Lower leg skin (tissue), 4 donors: ENCODE measurements around the gene GNPNAT1. TPM values are rescaled to one million over a fixed set of nuclear protein-coding genes. Genes with fewer than 3 reads are reported as not detected.

Experiments used
- DNase-seq, 2 donors: peaks; one replicate each; pipeline ENCODE4 v3.0.0-alpha.2; 2019; ENCODE audit warnings: low spot score in 2 of 2
- H3K4me3 ChIP-seq: fragments of 200-600 bp; sonication (generic); 2 replicates; pipeline ENCODE4 v1.5.1; 2017; ENCODE audit warnings: mild to moderate bottlenecking, low read depth; ENCODE audit not compliant: poor library complexity, severe bottlenecking
- POLR2A ChIP-seq, 2 donors: fragments of 450-650 bp; IDR thresholded peaks; one replicate each; pipeline ENCODE4 v1.6.1; 2016 to 2017; ENCODE audit warnings: antibody characterized with exemption in 2 of 2, mild to moderate bottlenecking in 1 of 2, moderate library complexity in 1 of 2
- WGBS, 2 donors: methylation state at CpG; one replicate each; pipeline ENCODE4 v1.1.5; 2018; 5-methylcytosine and 5-hydroxymethylcytosine counted together
- intact Hi-C: fragments of 100-400 bp; cut with DNase I; formaldehyde crosslinking; loops from one replicate; pipeline ENCODE4 v1.15.0; 2023; ENCODE audit warnings: low total_unique reads
- total RNA-seq, 4 donors: library from RNA; depleted of rRNA; stranded (reverse); fragments of >200 nt; gene quantifications; one replicate each; pipeline ENCODE4 v1.1.0, GENCODE V29; 2016
- TF ChIP-seq, protein P1 (sequence below), 3 donors: fragments of 450-650 bp; IDR thresholded peaks; one replicate each; pipeline ENCODE4 v1.5.1; 2016; ENCODE audit warnings: antibody characterized with exemption in 3 of 3, mild to moderate bottlenecking in 3 of 3, moderate library complexity in 2 of 3

The GNPNAT1 gene
- total RNA-seq, 4 donors from 2014 or later = 6.4 to 9.1 (median 7.7) TPM

- H3K4me3 ChIP-seq = no peak overlapping the region
- no peak for TF ChIP-seq POLR2A (IDR thresholded peaks at IDR 0.05)
- TF ChIP-seq, protein P1, sequence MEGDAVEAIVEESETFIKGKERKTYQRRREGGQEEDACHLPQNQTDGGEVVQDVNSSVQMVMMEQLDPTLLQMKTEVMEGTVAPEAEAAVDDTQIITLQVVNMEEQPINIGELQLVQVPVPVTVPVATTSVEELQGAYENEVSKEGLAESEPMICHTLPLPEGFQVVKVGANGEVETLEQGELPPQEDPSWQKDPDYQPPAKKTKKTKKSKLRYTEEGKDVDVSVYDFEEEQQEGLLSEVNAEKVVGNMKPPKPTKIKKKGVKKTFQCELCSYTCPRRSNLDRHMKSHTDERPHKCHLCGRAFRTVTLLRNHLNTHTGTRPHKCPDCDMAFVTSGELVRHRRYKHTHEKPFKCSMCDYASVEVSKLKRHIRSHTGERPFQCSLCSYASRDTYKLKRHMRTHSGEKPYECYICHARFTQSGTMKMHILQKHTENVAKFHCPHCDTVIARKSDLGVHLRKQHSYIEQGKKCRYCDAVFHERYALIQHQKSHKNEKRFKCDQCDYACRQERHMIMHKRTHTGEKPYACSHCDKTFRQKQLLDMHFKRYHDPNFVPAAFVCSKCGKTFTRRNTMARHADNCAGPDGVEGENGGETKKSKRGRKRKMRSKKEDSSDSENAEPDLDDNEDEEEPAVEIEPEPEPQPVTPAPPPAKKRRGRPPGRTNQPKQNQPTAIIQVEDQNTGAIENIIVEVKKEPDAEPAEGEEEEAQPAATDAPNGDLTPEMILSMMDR (IDR thresholded peaks at IDR 0.05) = no peak
- WGBS, 2 donors = 34 to 40% methylated on average over 1 of the region's 1 CpG
- no peak for DNase-seq
- intact Hi-C loops = loop anchor here (10.0 kb wide), 1 partner anchor 470 kb away; no protein-coding TSS in a partner anchor
Observed at GRCh38 chr14:52834440-52834842, 43.0 kb upstream of the GNPNAT1 start.

DNA sequence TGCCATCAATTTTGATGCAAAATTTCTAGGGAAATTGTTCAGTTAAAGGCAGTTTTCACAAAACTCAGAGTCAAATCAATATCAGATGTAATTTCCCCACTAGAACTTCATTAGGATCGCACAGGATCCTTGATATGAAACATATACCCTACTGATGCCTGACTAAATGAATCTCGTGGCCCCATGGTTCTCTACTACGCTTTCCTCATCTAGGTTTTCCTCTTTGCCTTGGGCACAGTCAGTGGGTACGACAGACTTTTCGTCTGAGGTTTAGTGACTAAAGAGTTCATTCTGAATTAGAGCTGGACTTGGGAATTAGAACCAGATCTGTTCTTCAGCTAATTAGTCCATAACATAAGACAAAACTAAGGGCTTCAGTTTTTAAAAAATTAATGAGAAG, 42.5 kb upstream of the GNPNAT1 start:
- no peak for TF ChIP-seq POLR2A (IDR thresholded peaks at IDR 0.05)
- intact Hi-C loops = loop anchor here (10.0 kb wide), 1 partner anchor 471 kb away; no protein-coding TSS in a partner anchor
- 64 to 80% methylated on average over 5 of the region's 5 CpGs for WGBS, 2 donors
- no peak for DNase-seq
- no peak overlapping the region for H3K4me3 ChIP-seq

DNA sequence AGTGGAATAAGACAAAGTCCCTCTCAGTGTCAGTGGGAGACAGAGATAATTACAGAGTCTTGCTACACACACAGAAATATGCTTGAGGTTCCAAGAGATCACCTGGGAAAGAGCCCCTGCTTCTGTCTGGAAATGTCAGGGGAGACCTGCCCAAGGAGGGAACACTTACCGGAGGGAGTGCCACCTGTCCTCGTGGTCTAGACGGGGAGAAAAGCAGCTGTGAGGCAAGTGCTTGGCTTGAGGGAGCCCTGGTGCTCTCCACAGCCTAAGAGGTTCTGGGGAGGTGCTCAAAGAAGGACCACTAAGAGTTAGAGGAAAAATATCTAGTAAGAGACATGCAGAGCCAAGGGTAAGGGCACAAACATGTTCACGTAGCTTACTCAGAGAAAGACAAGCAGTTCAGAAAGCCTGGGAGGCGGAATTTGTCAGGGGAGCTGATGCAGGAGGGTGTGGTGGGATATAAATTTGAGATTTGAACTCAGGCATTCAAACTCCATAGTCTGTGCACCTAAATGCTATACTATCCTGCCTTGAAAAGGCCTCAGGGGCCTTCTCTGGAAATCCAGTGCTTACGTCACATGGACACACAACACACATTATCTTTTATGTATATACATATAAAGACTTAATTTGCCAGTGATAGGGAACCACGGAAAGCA, 38.2 kb upstream of the GNPNAT1 start:
- H3K4me3 ChIP-seq = no peak overlapping the region
- DNase-seq = no peak
- intact Hi-C loops = loop anchor here (10.0 kb wide), 2 partner anchors 225 to 475 kb away; no protein-coding TSS in a partner anchor
- no peak for TF ChIP-seq POLR2A (IDR thresholded peaks at IDR 0.05)
- TF ChIP-seq, protein P1 (IDR thresholded peaks at IDR 0.05) = no peak
- WGBS, 2 donors = 80 to 85% methylated on average over 7 of the region's 7 CpGs

- intact Hi-C loops = loop anchor here (10.0 kb wide), 1 partner anchor 227 kb away; no protein-coding TSS in a partner anchor
- DNase-seq = no peak
- H3K4me3 ChIP-seq = no peak overlapping the region
- no peak for TF ChIP-seq POLR2A (IDR thresholded peaks at IDR 0.05)
- TF ChIP-seq, protein P1 (IDR thresholded peaks at IDR 0.05) = no peak
Observed at GRCh38 chr14:52827426-52827825, 36.0 kb upstream of the GNPNAT1 start.

DNA sequence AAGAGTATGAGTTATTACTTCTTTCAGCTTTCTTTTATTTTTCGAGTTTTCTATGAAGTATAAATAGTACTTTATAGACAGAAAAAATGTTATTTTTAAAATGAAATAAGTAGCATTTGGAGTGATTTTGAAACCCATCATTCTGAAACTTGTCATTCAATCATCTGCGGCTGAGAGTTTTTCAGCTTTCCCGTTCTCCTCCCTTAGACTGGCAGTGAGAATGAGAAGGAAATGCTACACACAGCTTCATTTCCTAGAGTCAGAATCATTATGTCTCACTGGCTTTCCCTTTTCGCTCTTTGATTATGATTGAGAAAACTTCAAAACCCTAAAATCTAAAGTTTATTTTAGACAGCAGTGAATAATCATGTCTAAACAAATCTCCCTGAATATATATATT, 33.7 kb upstream of the GNPNAT1 start:
- WGBS, 2 donors = 57 to 67% methylated on average over 4 of the region's 4 CpGs
- intact Hi-C loops = loop anchor here (10.0 kb wide), 1 partner anchor 230 kb away; no protein-coding TSS in a partner anchor
- no peak overlapping the region for H3K4me3 ChIP-seq
- TF ChIP-seq, protein P1 (IDR thresholded peaks at IDR 0.05) = no peak
- TF ChIP-seq POLR2A (IDR thresholded peaks at IDR 0.05) = no peak
- no peak for DNase-seq

DNA sequence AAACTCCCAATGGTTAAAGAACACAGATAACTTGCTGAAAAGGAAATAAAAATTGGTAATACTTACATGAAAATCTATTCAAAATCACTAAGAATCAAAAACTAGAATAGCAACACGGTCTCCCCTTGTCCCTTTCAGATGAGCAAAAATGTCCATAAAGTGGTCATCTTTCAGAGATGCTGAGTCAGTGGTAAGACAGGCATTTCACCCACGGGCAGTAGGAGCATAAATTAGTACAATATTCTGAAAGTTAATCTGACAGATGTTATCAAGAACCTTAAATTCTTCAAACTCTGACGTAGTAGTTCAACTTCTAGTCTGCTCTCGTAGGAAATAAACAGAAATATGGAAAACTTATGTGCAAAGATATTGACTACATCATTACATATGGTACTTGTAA, 33.1 kb upstream of the GNPNAT1 start:
- 36 to 37% methylated on average over 4 of the region's 4 CpGs for WGBS, 2 donors
- DNase-seq = no peak
- intact Hi-C loops = loop anchor here (5.0 to 10.0 kb wide), 2 partner anchors 138 to 230 kb away; no protein-coding TSS in a partner anchor
- TF ChIP-seq POLR2A (IDR thresholded peaks at IDR 0.05) = no peak
- TF ChIP-seq, protein P1 (IDR thresholded peaks at IDR 0.05) = no peak
- no peak overlapping the region for H3K4me3 ChIP-seq
